H1 (cell line): ENCODE measurements around the gene MIER2. TPM values are rescaled to one million over a fixed set of nuclear protein-coding genes. Genes with fewer than 3 reads are reported as not detected.

Experiments
- CTCF ChIA-PET: fragments of 300-600 bp; sonication (Branson Sonifier 250); formaldehyde crosslinking; loops from one replicate; lab custom pipeline; 2021; ENCODE audit not compliant: partially characterized antibody; lab: Charles Lee
- POLR2A ChIA-PET: fragments of 300-600 bp; sonication (Branson Sonifier 250); formaldehyde crosslinking; loops from one replicate; lab custom pipeline; 2021; ENCODE audit warnings: inconsistent platforms; ENCODE audit not compliant: partially characterized antibody; lab: Charles Lee
- DNase-seq, 2 experiments: peaks; one replicate each; pipeline versions ENCODE4 v3.0.0 to v3.0.0-alpha.2; 2010 to 2022; ENCODE audit warnings: low spot score in 2 of 2, low read depth in 1 of 2, mixed read lengths in 1 of 2
- FAIRE-seq: peaks from 2 replicates; lab custom pipeline; 2011; peaks lifted over from hg19 to GRCh38; lab: Jason Lieb, UNC
- H2AFZ ChIP-seq: 2 replicates; pipeline ENCODE4 v1.8.1; 2012; ENCODE audit warnings: low read length, inconsistent platforms
- H2AK5ac ChIP-seq: 2 replicates; pipeline ENCODE4 v1.6.1; 2013; ENCODE audit warnings: low read depth, low read length
- H2BK120ac ChIP-seq: replicated peaks from 2 replicates; pipeline ENCODE3; 2013; ENCODE audit warnings: low read depth, low read length, inconsistent platforms
- H2BK12ac ChIP-seq: 2 replicates; pipeline ENCODE4 v1.6.1; 2013; ENCODE audit warnings: low read depth, low read length
- H2BK15ac ChIP-seq: 2 replicates; pipeline ENCODE4 v1.6.1; 2013; ENCODE audit warnings: low read length
- H2BK20ac ChIP-seq: 2 replicates; pipeline ENCODE4 v1.6.1; 2013; ENCODE audit warnings: low read length
- H2BK5ac ChIP-seq: 2 replicates; pipeline ENCODE4 v1.6.1; 2013; ENCODE audit warnings: low read depth, low read length
- H3K14ac ChIP-seq: 2 replicates; pipeline ENCODE4 v1.6.1; 2013; ENCODE audit warnings: inconsistent platforms; ENCODE audit not compliant: insufficient read length
- H3K18ac ChIP-seq: 2 replicates; pipeline ENCODE4 v1.6.1; 2013; ENCODE audit warnings: low read length; ENCODE audit errors: extremely low read depth
- H3K23ac ChIP-seq: 2 replicates; pipeline ENCODE4 v1.6.1; 2013; ENCODE audit warnings: inconsistent platforms; ENCODE audit not compliant: insufficient read length
- H3K23me2 ChIP-seq: 2 replicates; pipeline ENCODE4 v1.6.1; 2013; ENCODE audit warnings: low read depth, low read length
- H3K27ac ChIP-seq: 2 replicates; pipeline ENCODE4 v1.6.1; 2011; ENCODE audit warnings: low read depth, low read length, inconsistent platforms
- H3K27me3 ChIP-seq, 4 experiments: replicated peaks in 1 of 4; 1 replicate in 1 of 4; 2 replicates in 3 of 4; pipeline versions ENCODE4 v1.6.1 to v1.8.1; 2011 to 2013; ENCODE audit warnings: low read length in 3 of 4, mild to moderate bottlenecking in 3 of 4, inconsistent platforms in 2 of 4, mixed read lengths in 2 of 4, moderate library complexity in 1 of 4; ENCODE audit not compliant: control insufficient read depth in 3 of 4, insufficient read depth in 3 of 4; ENCODE audit errors: extremely low read depth in 1 of 4
- H3K36me3 ChIP-seq, 4 experiments: 2 replicates each; pipeline versions ENCODE4 v1.6.1 to v1.8.1; 2011 to 2013; ENCODE audit warnings: mild to moderate bottlenecking in 4 of 4, low read length in 3 of 4, moderate library complexity in 2 of 4, control low read depth in 1 of 4, inconsistent platforms in 1 of 4; ENCODE audit not compliant: insufficient read depth in 4 of 4, control insufficient read depth in 2 of 4
- H3K4ac ChIP-seq: replicated peaks from 2 replicates; pipeline ENCODE3; 2013; ENCODE audit warnings: low read length, low read depth, mixed read lengths, inconsistent platforms; ENCODE audit not compliant: insufficient read length
- H3K4me1 ChIP-seq, 4 experiments: replicated peaks in 1 of 4; 1 replicate in 1 of 4; 2 replicates in 3 of 4; pipeline versions ENCODE4 v1.6.1 to v1.8.1; 2011 to 2013; ENCODE audit warnings: low read length in 3 of 4, inconsistent platforms in 2 of 4, mixed read lengths in 1 of 4; ENCODE audit not compliant: insufficient read depth in 4 of 4, control insufficient read depth in 3 of 4
- H3K4me2 ChIP-seq, 2 experiments: 2 replicates each; pipeline versions ENCODE4 v1.6.1 to v1.8.1; 2011 to 2013; ENCODE audit warnings: low read depth in 2 of 2, low read length in 2 of 2, control low read depth in 1 of 2, inconsistent platforms in 1 of 2, mild to moderate bottlenecking in 1 of 2; ENCODE audit not compliant: insufficient read depth in 1 of 2
- H3K4me3 ChIP-seq, 4 experiments: fragments of 200-600, 300-600 bp in 1 of 4; sonication (generic), shearing (Covaris generic), sonication (Bioruptor Twin) in 1 of 4; 2 replicates each; pipeline versions ENCODE4 v1.5.1 to v1.8.1; 2011 to 2016; ENCODE audit warnings: low read length in 4 of 4, low read depth in 3 of 4, control low read depth in 2 of 4, inconsistent platforms in 2 of 4, mild to moderate bottlenecking in 2 of 4, mixed read lengths in 1 of 4, moderate library complexity in 1 of 4; ENCODE audit not compliant: insufficient read depth in 2 of 4; ENCODE audit errors: extremely low read depth in 1 of 4
- H3K56ac ChIP-seq: replicated peaks from 2 replicates; pipeline ENCODE3; 2013; ENCODE audit warnings: low read depth, mild to moderate bottlenecking, mixed read lengths, low read length, inconsistent platforms; ENCODE audit not compliant: insufficient read length
- H3K79me1 ChIP-seq: 2 replicates; pipeline ENCODE4 v1.6.1; 2013; ENCODE audit warnings: low read depth, low read length, control low read depth
- H3K79me2 ChIP-seq, 2 experiments: 2 replicates each; pipeline versions ENCODE4 v1.6.1 to v1.8.1; 2012 to 2013; ENCODE audit warnings: low read length in 2 of 2, mild to moderate bottlenecking in 2 of 2, inconsistent platforms in 1 of 2; ENCODE audit not compliant: insufficient read depth in 2 of 2, control insufficient read depth in 1 of 2
- H3K9ac ChIP-seq, 4 experiments: replicated peaks in 1 of 4; 1 replicate in 1 of 4; 2 replicates in 3 of 4; pipeline versions ENCODE4 v1.6.1 to v1.8.1; 2011 to 2013; ENCODE audit warnings: low read depth in 3 of 4, low read length in 3 of 4, control low read depth in 2 of 4, mild to moderate bottlenecking in 2 of 4, moderate library complexity in 2 of 4, inconsistent platforms in 1 of 4; ENCODE audit errors: extremely low read depth in 1 of 4
- H3K9me3 ChIP-seq, 2 experiments: 2 replicates each; pipeline versions ENCODE4 v1.6.1 to v1.8.1; 2012 to 2013; ENCODE audit warnings: mild to moderate bottlenecking in 2 of 2, moderate library complexity in 2 of 2, control low read depth in 1 of 2, inconsistent platforms in 1 of 2, low read depth in 1 of 2, low read length in 1 of 2, mixed read lengths in 1 of 2; ENCODE audit not compliant: insufficient read depth in 2 of 2
- H4K20me1 ChIP-seq, 2 experiments: replicated peaks in 1 of 2; 2 replicates each; pipeline versions ENCODE3 to v1.8.1; 2011 to 2013; ENCODE audit warnings: inconsistent platforms in 2 of 2, low read length in 2 of 2, mild to moderate bottlenecking in 1 of 2; ENCODE audit not compliant: insufficient read depth in 2 of 2, control insufficient read depth in 1 of 2
- H4K5ac ChIP-seq: 2 replicates; pipeline ENCODE4 v1.6.1; 2013; ENCODE audit warnings: low read length, low read depth, mixed read lengths, inconsistent platforms; ENCODE audit not compliant: insufficient read length
- H4K8ac ChIP-seq: 2 replicates; pipeline ENCODE4 v1.8.0; 2013; ENCODE audit warnings: mild to moderate bottlenecking, moderate library complexity, low read length, inconsistent platforms; ENCODE audit not compliant: insufficient read depth; ENCODE audit errors: extremely low read depth
- H4K91ac ChIP-seq: replicated peaks from 2 replicates; pipeline ENCODE3; 2013; ENCODE audit warnings: low read length, mixed read lengths, inconsistent platforms; ENCODE audit not compliant: insufficient read length
- EP300 ChIP-seq, 2 experiments: IDR thresholded peaks; 1 replicate in 1 of 2; 2 replicates in 1 of 2; pipeline ENCODE4 v1.6.1; 2011 to 2012; ENCODE audit warnings: low read depth in 2 of 2, low read length in 2 of 2, mild to moderate bottlenecking in 2 of 2, borderline replicate concordance in 1 of 2, inconsistent platforms in 1 of 2, moderate library complexity in 1 of 2
- JUN ChIP-seq: IDR thresholded peaks from 2 replicates; pipeline ENCODE4 v1.6.1; 2011; ENCODE audit warnings: low read depth, mild to moderate bottlenecking, improper control_type of control experiment, low read length
- MAFK ChIP-seq: IDR thresholded peaks from 2 replicates; pipeline ENCODE4 v1.6.1; 2012; ENCODE audit warnings: low read depth, mild to moderate bottlenecking, improper control_type of control experiment, low read length
- PHF8 ChIP-seq: fragments of 200-600 bp; sonication (generic); conservative IDR thresholded peaks from 2 replicates; pipeline ENCODE4 v1.7.1; 2012; ENCODE audit warnings: low read depth, mild to moderate bottlenecking, inconsistent platforms, low read length, moderate library complexity
- POU5F1 ChIP-seq: IDR thresholded peaks from 2 replicates; pipeline ENCODE4 v1.6.1; 2011; ENCODE audit warnings: low read depth, mild to moderate bottlenecking, low read length, moderate library complexity
- SRF ChIP-seq: IDR thresholded peaks from 2 replicates; pipeline ENCODE4 v1.6.1; 2011; ENCODE audit warnings: mild to moderate bottlenecking, low read depth, low read length, moderate library complexity
- SUZ12 ChIP-seq: fragments of 200-600 bp; sonication (generic); IDR thresholded peaks from 2 replicates; pipeline ENCODE4 v1.6.1; 2012; ENCODE audit warnings: mild to moderate bottlenecking, inconsistent platforms, low read length, moderate library complexity, mixed read lengths
- TEAD4 ChIP-seq: IDR thresholded peaks from 2 replicates; pipeline ENCODE4 v1.6.1; 2012; ENCODE audit warnings: low read depth, low read length, inconsistent platforms, mixed read lengths
- USF2 ChIP-seq: IDR thresholded peaks from 2 replicates; pipeline ENCODE4 v1.6.1; 2011; ENCODE audit warnings: low read length, improper control_type of control experiment
- ZNF274 ChIP-seq: IDR thresholded peaks from 2 replicates; pipeline ENCODE4 v1.7.0; 2012; ENCODE audit warnings: low read length, borderline replicate concordance; ENCODE audit errors: extremely low read depth
- polyA plus RNA-seq, 7 experiments: library from polyadenylated mRNA; depleted of rRNA in 3 of 7; stranded (reverse) in 5 of 7; unstranded in 2 of 7; fragments of >200 nt in 5 of 7; fragments of 200-250 nt in 2 of 7; gene quantifications; 1 replicate in 5 of 7; 2 replicates in 1 of 7; 4 replicates in 1 of 7; pipeline versions ENCODE4 v1.2.1 to v1.2.3, GENCODE V29; 2011 to 2013; ENCODE audit warnings: missing spikeins in 2 of 7, mixed read lengths in 2 of 7
- total RNA-seq: library from RNA; stranded (reverse); fragmentation: NEBNext Ultra II Directional; extraction: Animal tissue kit (Norgen Biotek cat#: 25700); gene quantifications from 2 replicates; pipeline ENCODE4 v1.2.1, GENCODE V29; 2021

The MIER2 gene
- total and polyA plus RNA-seq, 2 of the 8 experiments (the other 6 are each of a cell fraction or from before 2014, with no cell fraction given), result 30.3 to 48.3 TPM

GRCh38 chr19:269241-269640 is 75.4 kb downstream of the MIER2 start:
- H3K27ac ChIP-seq, result no peak overlapping the region
- H4K8ac ChIP-seq, result no peak overlapping the region
- ChIA-PET CTCF (no interaction called here), POLR2A (no interaction called here)
- H3K56ac ChIP-seq, result no peak overlapping the region
- no peak overlapping the region for H2BK15ac ChIP-seq
- H3K23ac ChIP-seq, result no peak overlapping the region
- H2BK20ac ChIP-seq, result no peak overlapping the region
- no peaks in the 10 kb centered on the region for H3K79me1 ChIP-seq
- H3K18ac ChIP-seq, result no peak overlapping the region
- H3K9ac ChIP-seq, result no peak overlapping the region
- no peak overlapping the region for H2AFZ ChIP-seq
- H2BK5ac ChIP-seq, result no peak overlapping the region
- no peak overlapping the region for H4K91ac ChIP-seq
- no peak overlapping the region for H2AK5ac ChIP-seq
- TF ChIP-seq JUN (no peak), POU5F1 (no peak), MAFK (no peak), TEAD4 (no peak), USF2 (no peak), SRF (no peak), ZNF274 (no peak), SUZ12 (no peak), EP300 (IDR thresholded peaks at IDR 0.05; ENCODE audit: borderline replicate concordance in 1 of 2, low read depth in 2 of 2, low read length in 2 of 2) (no peak), PHF8 (no peak)
- no peak overlapping the region for H4K5ac ChIP-seq
- peaks cover 3% of the 10 kb centered on the region; the same call in 1 of the 2 replicates for H3K23me2 ChIP-seq
- H4K20me1 ChIP-seq, result no peaks in the 10 kb centered on the region
- peaks cover 0 to 4% (median under 1%) of the 10 kb centered on the region in 4 experiments; a peak in 1 of 7 replicates for H3K4me1 ChIP-seq
- FAIRE-seq (no peak), DNase-seq (no peak)
- peaks cover 0 to 2% (median 0%) of the 10 kb centered on the region in 4 experiments; a peak in 1 of 8 replicates for H3K36me3 ChIP-seq
- H3K4me3 ChIP-seq, result no peak overlapping the region
- no peak overlapping the region for H2BK12ac ChIP-seq
- H3K4ac ChIP-seq, result no peak overlapping the region
- H3K14ac ChIP-seq, result no peak overlapping the region
- H3K79me2 ChIP-seq, result no peaks in the 10 kb centered on the region
- H3K27me3 ChIP-seq, result peaks cover 0 to 11% (median 7%) of the 10 kb centered on the region in 4 experiments; a peak in 5 of 7 replicates
- no peak overlapping the region for H2BK120ac ChIP-seq
- no peaks in the 10 kb centered on the region for H3K9me3 ChIP-seq
- H3K4me2 ChIP-seq, result no peak overlapping the region
